ENCODE data around the gene DDX39A.
A peak's percentile ranks its signal among the peaks of the same experiment; 100 is the strongest.
"Not testable (repeated sequence)": the region's sequence is repeated elsewhere in the genome, so short reads cannot be mapped to it uniquely, and the experiment has no call there.

The DDX39A gene

DNA sequence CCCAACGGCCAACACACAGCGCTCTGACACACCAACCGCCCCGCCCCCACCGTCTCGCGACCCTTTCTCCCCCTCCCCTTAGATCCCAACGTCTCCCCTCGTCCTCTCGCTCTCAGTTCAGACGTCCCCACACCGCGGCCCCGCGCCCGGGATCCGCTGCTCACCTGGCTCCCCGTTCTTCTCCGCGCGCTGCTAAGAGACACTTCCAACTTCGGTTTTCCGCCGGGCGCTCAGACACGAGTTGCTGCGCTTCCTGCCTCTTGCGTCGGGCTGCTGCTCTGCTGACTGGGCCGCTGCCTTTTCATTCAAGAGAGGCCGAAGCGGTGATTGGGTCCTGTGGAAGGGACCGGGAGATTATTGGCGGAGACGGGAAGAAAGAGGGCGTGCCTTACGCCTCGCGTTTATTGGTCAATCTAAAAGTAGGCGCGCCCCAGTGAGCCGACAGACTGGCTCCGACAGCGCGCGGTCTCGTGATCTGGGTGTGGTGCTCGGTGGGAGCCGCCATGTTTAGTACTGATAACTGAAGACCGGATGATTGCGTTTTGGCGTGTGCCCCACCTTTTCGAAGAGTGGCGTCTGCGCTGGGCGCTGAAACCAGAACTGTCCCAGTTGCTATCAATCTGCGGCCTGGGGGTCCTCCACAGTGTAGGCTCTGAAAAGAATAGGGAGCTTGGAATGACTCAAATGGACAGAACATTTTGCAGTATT lies at the start of gene DDX39A:
Gene DDX39A (minus strand): TSS at position 236 of the 708 bp plus-strand sequence. CDS start 6,121 bp downstream, outside the sequence.
- DNase-seq (ENCODE audit: low read depth), result peak; percentile 99

DNA sequence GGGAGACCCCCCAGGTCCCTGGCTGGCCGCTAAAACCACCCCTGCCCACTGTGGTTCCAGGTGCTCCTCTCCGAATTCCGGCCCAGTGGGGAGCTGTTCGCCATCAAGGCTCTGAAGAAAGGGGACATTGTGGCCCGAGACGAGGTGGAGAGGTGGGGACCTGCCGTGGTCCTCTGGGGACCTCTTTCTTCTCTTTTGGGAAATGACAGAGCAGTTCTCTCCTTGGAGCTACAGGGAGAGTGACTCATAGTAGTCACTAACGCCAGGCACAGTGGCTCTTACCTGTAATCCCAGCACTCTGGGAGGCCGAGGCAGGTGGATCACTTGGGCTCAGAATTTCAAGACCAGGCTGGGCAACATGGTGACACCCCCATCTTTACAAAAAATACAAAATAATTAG lies 48.7 kb upstream of the DDX39A start:
- no peak for DNase-seq (ENCODE audit: low read depth)

DNA sequence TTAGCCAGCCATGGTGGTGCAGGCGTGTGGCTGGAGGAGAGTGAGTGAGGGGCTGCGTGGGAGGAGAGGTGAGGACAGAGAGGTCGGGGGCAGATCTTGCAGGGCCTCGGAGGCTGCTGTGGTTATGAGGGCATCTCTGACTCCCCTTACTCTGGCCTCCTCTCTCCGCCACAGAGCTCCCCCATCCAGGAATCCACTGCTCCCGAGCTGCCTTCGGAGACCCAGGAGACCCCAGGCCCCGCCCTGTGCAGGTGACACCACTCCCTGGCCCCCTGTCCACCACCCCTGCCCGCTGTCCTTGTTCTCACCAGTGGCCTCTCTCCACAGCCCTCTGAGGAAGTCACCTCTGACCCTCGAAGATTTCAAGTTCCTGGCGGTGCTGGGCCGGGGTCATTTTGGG lies 48.2 kb upstream of the DDX39A start:
- no peak for DNase-seq (ENCODE audit: low read depth)

DNA sequence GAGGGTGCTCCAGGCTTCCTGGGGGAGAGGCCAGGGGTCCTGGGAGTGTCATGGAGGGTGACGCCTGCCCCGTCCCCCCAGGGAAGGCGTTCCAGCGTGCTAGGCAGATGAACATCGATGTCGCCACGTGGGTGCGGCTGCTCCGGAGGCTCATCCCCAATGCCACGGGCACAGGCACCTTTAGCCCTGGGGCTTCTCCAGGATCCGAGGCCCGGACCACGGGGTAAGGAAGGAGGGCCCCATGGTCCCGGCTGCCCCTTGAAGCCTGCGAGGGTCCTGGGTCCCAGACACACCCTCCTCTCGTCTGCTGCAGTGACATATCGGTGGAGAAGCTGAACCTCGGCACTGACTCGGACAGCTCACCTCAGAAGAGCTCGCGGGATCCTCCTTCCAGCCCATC lies 44.6 kb upstream of the DDX39A start:
- DNase-seq (ENCODE audit: low read depth), result no peak

DNA sequence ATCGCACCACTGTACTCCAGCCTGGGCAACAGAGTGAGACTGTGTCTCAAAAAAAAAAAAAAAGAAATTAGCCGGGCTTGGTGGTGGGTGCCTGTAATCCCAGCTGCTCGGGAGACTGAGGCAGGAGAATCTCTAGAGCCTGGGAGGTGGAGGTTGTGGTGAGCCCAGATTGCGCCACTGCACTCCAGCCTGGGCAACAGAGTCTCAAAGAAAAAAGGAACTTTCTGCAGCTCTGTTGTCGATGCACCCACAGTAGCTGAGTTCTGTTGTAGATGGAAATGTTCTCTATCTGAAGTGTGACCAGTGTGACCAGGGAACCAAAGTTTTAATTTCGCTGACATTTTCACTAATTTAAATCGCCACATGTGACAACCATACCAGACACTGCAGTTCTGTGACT lies 43.3 kb upstream of the DDX39A start:
- DNase-seq (ENCODE audit: low read depth), result not testable (repeated sequence)

DNA sequence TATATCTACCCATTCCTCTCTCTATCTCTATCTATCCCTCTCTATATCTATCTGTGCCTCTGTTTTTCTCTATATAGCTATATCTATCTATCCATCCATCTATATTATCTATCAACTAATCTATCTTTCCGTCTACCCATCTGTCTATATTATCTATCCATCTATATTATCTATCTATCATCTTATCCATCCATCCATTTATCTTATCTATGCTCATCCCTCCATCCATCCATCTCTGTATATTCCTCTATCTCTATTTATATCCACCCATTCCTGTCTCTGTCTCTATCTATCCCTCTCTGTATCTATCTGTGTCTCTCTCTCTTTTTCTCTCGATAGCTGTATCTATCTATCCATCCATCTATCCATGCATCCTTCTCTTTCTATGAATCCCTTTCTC lies 41.8 kb upstream of the DDX39A start:
- no peak for DNase-seq (ENCODE audit: low read depth)

DNA sequence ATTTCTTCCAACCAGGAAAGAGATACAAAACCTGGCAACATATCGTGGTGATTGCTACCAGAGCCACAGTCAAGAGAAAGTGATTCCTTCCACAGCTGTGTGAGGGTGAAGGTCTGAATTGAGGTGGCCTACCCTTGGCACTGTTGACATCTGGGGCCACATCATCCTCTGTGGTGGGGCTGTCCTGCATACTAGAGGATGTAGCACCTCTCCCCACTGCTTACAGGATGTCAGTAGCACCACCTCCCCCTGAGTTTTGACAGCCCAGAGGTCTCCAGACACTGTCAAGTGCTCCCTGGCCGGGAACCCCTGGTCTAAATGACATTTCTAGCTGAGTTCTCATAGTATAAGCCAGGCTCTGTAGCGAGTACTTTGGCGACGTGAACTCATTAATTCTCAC lies 40.6 kb upstream of the DDX39A start:
- DNase-seq (ENCODE audit: low read depth), result no peak

DNA sequence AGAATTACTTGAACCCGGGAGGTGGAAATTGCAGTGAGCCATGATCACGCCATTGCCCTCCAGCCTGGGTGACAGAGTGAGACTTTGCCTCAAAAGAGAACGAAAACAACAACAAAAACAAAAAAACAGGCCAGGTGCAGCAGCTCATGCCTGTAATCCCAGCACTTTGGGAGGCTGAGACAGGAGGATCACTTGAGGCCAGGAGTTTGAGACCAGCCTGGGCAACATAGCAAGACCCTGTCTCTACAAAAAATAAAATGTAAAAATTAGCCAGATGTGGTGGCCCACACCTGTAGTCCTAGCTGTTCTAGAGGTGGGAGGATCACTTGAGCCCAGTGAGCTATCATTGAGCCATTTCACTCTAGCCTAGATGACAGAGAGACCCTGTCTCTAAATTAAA lies 33.2 kb upstream of the DDX39A start:
- not testable (repeated sequence) for DNase-seq (ENCODE audit: low read depth)

DNA sequence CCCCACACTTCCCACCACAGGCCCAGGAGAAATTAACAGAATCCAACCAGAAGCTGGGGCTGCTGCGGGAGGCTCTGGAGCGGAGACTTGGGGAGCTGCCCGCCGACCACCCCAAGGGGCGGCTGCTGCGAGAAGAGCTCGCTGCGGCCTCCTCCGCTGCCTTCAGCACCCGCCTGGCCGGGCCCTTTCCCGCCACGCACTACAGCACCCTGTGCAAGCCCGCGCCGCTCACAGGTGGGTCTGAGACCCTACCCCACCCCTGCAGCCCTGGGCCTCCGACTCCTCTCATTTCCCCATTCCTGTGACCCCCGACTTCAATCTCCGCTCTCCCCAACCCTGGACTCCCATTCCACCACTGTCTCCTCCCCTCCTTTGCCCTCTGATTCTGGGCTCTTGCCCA lies 31.7 kb upstream of the DDX39A start:
- no peak for DNase-seq (ENCODE audit: low read depth)

DNA sequence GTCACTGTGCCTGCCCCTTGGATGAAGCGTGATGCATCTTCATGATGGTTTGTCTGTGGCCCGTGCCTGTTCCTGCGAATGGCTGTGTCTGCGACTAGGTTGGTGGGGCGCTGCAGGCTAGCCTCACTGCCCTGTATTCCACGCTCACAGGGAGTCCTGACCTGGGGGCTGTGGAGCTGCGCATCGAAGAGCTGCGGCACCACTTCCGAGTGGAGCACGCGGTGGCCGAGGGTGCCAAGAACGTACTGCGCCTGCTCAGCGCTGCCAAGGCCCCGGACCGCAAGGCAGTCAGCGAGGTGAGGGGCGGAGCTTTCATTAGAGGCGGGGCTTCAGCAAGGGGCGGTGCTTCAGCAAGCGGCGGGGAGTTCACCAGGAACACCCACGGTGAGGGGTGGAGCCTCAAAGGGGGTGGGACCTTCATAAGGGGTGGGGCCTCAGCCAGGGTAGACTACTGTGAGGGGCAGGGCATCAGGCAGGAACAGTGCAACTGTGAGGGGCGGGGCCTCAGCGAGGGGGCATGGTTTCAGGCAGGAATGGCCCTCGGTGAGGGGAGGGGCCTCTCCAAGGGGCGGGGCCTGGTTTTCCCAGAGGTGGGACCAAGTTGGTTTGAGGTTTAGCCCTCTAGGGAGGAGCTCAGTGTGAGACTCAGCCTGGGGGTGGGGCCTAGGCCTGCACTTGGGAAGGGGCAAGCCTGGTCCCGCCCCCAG lies 31.2 kb upstream of the DDX39A start:
- DNase-seq (ENCODE audit: low read depth), result peak; percentile 37

DNA sequence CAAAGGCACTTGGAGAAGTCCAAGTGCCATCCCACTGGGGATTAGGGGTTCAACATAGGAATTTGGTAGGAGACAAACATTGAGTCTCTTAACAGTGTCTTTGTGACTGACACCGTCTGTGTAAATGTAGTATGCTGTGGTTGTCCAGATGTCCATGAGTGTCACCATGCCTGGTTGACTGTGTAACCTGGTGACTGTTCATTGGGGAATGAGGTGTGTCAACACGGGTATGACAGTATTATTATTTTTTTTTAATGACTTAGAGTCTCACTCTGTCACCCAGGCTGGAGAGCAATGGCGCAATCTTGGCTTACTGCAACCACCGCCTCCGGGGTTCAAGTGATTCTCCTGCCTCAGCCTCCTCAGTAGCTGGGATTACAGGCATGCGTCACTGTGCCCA lies 30.2 kb upstream of the DDX39A start:
- no peak for DNase-seq (ENCODE audit: low read depth)

DNA sequence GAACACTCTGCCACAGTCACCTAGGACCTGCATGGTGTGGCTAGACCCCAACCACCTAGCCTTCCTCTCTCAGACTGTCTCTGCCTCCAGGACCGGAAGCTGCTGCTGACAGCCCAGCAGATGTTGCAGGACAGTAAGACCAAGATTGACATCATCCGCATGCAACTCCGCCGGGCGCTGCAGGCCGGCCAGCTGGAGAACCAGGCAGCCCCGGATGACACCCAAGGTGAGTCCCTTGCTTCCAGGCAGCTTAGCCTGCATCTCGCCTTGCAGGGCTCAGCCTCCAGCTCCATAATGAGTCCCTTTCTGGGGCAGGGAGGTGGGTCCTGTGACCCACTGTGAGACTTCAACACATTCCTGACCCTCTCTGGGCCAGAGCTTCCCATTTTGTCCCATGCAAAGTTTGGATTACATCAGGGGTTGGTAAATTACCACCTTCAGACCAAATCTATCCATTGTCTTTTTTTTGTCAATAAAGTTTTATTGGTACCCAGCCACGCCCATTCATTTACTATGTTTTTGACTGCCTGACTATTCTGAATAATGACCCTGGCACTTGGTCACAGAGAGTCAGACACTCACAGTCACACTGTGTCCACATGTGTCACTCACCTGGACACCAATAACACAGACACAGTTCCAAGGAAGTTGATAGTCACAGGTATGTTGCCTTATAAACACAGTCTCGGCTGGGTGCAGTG lies 27.3 kb upstream of the DDX39A start:
- DNase-seq (ENCODE audit: low read depth), result no peak

DNA sequence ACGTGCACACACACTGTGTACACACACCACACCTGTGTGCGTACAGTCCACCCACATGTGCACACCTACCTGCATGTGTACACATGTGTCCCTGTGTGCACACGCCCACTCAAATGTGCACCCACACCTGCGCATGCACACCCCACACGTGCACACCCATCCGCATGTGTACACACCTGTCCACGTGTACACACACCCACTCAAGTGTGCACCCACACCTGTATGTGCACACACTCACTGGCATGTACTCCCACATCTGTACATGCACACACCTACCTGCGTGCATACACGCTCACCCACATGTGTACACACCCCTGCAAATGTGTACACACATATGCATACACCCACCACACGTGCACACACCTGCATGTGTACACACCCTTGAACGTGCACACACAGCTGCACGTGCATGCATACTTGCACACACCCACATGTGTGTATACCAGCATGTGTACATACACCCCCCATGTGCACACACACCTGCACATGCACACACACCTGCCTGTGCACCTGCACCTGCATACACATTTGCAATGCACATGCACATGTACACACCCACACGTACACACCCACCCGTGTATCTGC lies 24.6 kb upstream of the DDX39A start:
- DNase-seq (ENCODE audit: low read depth), result no peak

DNA sequence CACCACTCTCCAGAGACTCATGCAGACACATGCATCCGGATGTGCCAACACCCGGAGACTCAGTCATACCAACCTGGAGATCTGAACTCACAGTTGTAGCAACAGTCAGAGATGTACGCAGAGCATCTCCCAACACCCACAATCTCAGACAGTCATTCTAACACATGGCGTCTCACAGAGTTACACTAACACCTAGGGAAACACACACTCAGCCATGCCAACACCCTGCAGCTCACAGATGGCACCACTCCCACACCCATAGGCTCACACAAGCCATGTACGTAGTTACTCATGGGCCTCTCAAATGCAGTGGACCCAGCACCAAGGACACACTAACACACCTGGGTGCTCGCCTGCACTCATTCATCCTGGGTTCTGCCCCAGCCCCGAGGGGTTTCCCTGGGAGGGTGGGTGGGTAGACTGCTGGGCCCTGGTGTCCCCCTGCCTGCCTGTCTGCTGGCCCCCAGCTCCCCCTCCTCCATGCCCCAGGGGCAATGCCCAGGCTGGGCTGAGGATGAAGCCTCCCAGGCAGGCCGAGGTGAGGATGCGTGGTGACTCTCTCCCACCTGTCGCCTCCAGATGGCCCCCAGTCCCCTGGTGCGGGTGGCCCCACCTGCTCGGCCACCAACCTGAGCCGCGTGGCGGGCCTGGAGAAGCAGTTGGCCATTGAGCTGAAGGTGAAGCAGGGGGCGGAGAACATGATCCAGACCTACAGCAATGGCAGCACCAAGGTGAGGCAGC lies 23.9 kb upstream of the DDX39A start:
- no peak for DNase-seq (ENCODE audit: low read depth)

DNA sequence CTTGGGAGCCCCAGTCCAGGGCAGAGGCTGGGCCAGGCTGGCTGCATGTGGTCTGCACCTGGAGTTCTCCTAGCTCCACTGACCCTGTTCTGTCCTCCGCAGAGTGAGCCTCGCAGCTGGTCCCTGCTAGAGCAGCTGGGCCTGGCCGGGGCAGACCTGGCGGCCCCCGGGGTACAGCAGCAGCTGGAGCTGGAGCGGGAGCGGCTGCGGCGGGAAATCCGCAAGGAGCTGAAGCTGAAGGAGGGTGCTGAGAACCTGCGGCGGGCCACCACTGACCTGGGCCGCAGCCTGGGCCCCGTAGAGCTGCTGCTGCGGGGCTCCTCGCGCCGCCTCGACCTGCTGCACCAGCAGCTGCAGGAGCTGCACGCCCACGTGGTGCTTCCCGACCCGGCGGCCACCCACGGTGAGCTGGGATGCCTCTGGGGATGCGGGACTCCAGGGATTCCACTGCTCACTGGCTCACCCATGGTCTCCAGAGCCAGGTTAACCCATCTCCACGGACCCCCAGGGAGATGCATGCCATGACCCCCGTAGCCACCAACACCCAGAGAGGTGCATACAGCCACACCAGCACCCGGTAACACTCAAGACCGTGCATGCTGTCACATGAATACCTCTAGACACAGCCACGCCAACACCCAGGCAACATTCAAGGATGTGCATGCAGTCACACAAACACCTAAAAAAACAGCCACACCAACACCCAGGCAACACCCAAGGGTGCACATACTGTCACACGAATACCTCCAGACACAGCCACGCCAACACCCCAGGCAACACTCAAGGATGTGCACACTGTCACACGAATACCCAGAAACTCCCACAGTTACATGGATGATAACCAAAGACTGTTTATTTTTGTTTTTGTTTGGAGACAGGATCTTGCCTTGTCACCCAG lies 22.1 kb upstream of the DDX39A start:
- no peak for DNase-seq (ENCODE audit: low read depth)

DNA sequence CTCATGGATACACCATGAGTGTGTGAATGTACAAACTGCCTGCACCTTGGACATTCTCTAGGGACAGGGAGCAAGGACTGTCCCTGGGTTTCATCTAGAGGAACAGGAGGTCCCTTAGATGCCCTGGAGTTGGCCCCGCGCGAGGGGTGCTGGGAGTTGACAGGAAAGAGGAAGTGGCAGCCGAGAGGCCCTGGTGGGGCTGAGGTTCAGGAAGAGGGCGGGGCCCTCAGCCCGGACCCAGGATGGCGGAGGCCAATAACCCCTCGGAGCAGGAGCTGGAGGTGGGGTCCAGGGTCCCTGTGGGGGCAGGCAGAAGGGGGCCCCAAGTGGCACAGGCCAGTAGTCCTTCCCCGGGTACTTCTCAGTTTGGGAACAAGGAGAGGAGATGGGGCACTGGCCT lies 20.9 kb upstream of the DDX39A start:
- no peak for DNase-seq (ENCODE audit: low read depth)

DNA sequence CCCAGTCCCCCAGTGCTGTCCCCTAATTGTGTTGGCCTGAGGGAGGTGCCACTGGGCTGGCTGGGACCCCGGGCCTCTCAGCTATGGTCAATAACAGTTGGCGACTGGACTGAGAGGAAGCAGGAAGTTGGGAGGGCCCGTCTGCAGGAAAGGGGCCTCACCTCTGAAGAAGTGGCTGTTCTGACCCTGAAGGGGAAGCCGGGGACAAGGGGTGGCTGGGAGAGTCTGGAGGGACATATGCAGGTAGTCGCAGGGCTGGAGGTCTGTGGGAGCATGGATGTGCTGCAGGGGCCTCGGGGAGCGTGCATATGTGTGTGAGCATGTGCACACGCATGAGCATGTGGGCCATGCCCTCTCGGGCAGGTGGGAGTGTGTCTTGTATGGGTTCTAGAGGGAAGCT lies 19.9 kb upstream of the DDX39A start:
- no peak for DNase-seq (ENCODE audit: low read depth)

DNA sequence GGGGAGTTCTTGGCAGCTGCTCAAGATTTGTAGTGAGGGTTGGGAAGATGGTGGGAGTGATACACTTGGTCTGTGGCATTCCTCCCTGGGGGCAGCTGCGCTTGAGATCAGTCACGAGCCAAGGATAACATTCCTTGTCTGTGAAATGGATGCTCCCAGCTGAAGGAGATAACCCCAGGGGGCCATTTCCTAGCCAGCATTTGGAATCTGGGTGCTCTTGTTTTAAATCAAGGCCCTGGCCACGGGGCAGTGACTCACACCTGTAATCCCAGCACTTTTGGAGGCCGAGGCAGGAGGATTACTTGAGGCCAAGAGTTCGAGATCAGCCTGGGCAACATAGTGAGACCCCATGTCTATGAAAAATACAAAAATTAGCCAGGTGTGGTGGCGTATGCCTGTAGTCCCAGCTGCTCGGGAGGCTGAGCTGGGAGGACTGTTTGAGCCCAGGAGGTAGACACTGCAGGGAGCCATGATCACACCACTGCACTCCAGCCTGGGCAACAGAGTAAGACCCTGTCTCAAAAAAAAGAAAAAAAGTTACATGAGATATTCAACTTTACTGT lies 18.5 kb upstream of the DDX39A start:
- DNase-seq (ENCODE audit: low read depth), result no peak

DNA sequence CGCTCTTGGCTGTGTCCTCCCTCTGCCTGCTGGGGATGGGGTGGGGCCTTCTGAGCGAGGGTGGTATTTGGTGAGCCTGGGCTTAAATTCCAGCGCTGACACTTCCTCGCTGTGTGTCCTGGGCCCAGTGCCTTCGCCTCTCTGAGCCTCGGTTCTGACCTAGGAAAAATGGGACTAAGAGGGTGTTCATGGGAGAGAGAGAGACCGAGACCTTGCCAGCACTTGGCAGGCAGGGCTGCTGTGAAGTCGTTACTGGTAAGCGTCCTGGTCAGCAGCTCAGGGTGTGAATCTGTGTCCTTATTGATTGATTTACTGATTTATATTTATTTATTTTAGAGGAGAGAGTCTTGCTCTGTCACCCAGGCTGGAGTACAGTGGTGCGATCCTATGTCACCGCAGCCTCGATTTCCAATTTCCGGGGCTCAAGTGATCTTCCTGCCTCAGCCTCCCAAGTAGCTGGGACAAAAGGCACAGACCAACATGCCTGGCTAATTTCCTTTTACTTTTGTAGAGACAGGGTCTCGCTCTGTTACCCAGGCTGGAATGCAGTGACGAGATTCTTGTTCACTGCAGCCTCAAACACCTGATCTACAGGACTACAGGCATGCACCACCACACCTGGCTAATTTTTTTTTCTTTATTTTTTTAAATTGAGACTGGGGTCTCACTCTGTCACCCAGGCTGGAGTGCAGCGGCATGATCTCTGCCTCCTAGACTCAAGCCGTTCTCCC lies 16.3 kb upstream of the DDX39A start:
- DNase-seq (ENCODE audit: low read depth), result no peak

Data from amniotic epithelial cell (primary cell).